Vagina (tissue), 2 donors: Measurements from ENCODE around the gene DGKB.

ENCODE experiments used
- POLR2A ChIP-seq, 2 donors: fragments of 450-650 bp; IDR thresholded peaks; one replicate each; pipeline ENCODE4 v1.6.1; 2017; ENCODE audit warnings: antibody characterized with exemption in 2 of 2, mild to moderate bottlenecking in 2 of 2, moderate library complexity in 2 of 2
- POLR2AphosphoS5 ChIP-seq, 2 donors: sonication (generic); formaldehyde crosslinking; IDR thresholded peaks; one replicate each; pipeline ENCODE4 v1.9.0; 2017; ENCODE audit warnings: antibody characterized with exemption in 2 of 2, mild to moderate bottlenecking in 2 of 2, low read depth in 1 of 2; ENCODE audit not compliant: insufficient read depth in 1 of 2
- TF ChIP-seq, protein P1 (sequence below), 3 experiments: fragments of 450-650 bp in 2 of 3; fragments of 200-600 bp in 1 of 3; sonication (generic) in 1 of 3; IDR thresholded peaks; one replicate each; pipeline ENCODE4 v1.5.1; 2017 to 2019; ENCODE audit warnings: antibody characterized with exemption in 3 of 3, mild to moderate bottlenecking in 2 of 3, moderate library complexity in 2 of 3

DNA sequence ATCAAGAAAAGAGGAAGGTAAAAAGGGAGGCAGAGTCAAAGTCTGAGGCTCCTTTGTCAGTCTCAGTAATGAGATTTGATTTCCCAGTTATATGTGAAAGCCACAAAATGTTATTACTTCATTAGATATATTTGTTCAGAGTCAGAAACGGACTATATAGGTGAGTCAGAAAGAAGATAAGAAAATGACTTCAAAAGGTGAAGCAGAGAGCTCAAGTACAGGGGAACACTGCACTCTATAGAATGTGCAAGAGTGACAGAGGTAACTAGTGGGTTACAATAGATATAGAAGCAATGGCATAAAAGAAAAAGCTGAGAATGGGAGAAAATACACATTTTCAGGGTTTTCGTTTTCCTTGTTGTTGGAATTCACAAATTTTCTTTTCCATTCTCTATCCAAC is 43.3 kb downstream of the DGKB start:
- TF ChIP-seq, protein P1, sequence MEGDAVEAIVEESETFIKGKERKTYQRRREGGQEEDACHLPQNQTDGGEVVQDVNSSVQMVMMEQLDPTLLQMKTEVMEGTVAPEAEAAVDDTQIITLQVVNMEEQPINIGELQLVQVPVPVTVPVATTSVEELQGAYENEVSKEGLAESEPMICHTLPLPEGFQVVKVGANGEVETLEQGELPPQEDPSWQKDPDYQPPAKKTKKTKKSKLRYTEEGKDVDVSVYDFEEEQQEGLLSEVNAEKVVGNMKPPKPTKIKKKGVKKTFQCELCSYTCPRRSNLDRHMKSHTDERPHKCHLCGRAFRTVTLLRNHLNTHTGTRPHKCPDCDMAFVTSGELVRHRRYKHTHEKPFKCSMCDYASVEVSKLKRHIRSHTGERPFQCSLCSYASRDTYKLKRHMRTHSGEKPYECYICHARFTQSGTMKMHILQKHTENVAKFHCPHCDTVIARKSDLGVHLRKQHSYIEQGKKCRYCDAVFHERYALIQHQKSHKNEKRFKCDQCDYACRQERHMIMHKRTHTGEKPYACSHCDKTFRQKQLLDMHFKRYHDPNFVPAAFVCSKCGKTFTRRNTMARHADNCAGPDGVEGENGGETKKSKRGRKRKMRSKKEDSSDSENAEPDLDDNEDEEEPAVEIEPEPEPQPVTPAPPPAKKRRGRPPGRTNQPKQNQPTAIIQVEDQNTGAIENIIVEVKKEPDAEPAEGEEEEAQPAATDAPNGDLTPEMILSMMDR (IDR thresholded peaks at IDR 0.05), result no peak
- TF ChIP-seq POLR2AphosphoS5 (IDR thresholded peaks at IDR 0.05; ENCODE audit: insufficient read depth in 1 of 2, low read depth in 1 of 2), result no peak
- TF ChIP-seq POLR2A (IDR thresholded peaks at IDR 0.05), result no peak
